Gastrocnemius medialis (tissue), 4 donors: Measurements from ENCODE around the gene TMEM37.

Experiments
- POLR2A ChIP-seq, 2 donors: fragments of 450-650 bp; IDR thresholded peaks; one replicate each; pipeline ENCODE4 v1.6.1; 2017; ENCODE audit warnings: antibody characterized with exemption in 2 of 2, mild to moderate bottlenecking in 2 of 2, moderate library complexity in 2 of 2
- TF ChIP-seq, protein P1 (sequence below), 5 experiments: fragments of 450-650 bp in 3 of 5; fragments of 200-600 bp in 2 of 5; sonication (generic) in 2 of 5; IDR thresholded peaks in 4 of 5; conservative IDR thresholded peaks in 1 of 5; 1 replicate in 4 of 5; 2 replicates in 1 of 5; pipeline ENCODE4 v1.5.1; 2016 to 2019; ENCODE audit warnings: antibody characterized with exemption in 5 of 5, mild to moderate bottlenecking in 3 of 5, moderate library complexity in 3 of 5

DNA sequence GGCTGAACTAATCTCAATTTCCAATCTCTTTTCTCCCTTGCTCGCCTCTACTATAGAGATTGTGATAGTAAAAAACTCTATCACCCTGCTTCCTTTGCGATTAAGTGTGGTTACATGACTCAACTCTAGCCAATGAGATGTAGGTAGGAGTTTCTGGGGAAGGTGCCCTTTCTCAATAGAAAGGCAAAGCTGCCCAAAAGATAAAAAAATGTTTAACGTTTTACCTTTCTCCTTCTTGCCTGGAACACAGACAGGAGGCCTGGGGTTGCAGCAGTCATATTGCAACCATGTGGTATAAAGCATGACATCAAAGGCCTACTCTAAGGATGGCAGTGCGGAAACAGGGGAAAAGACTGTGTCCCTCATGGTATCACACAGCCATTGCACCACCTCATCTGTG is 31.5 kb downstream of the TMEM37 start:
- TF ChIP-seq, protein P1, sequence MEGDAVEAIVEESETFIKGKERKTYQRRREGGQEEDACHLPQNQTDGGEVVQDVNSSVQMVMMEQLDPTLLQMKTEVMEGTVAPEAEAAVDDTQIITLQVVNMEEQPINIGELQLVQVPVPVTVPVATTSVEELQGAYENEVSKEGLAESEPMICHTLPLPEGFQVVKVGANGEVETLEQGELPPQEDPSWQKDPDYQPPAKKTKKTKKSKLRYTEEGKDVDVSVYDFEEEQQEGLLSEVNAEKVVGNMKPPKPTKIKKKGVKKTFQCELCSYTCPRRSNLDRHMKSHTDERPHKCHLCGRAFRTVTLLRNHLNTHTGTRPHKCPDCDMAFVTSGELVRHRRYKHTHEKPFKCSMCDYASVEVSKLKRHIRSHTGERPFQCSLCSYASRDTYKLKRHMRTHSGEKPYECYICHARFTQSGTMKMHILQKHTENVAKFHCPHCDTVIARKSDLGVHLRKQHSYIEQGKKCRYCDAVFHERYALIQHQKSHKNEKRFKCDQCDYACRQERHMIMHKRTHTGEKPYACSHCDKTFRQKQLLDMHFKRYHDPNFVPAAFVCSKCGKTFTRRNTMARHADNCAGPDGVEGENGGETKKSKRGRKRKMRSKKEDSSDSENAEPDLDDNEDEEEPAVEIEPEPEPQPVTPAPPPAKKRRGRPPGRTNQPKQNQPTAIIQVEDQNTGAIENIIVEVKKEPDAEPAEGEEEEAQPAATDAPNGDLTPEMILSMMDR (IDR thresholded peaks at IDR 0.05 in 4 of 5, conservative IDR thresholded peaks at IDR 0.05 in 1 of 5), result no peak
- TF ChIP-seq POLR2A (IDR thresholded peaks at IDR 0.05), result no peak
